NCI-H69 (cell line): ENCODE results near the gene VAV3.

ENCODE experiments used
- DNase-seq: peaks from one replicate; lab custom pipeline; 2025; lab: John Stamatoyannopoulos, UW

Gene VAV3

DNA sequence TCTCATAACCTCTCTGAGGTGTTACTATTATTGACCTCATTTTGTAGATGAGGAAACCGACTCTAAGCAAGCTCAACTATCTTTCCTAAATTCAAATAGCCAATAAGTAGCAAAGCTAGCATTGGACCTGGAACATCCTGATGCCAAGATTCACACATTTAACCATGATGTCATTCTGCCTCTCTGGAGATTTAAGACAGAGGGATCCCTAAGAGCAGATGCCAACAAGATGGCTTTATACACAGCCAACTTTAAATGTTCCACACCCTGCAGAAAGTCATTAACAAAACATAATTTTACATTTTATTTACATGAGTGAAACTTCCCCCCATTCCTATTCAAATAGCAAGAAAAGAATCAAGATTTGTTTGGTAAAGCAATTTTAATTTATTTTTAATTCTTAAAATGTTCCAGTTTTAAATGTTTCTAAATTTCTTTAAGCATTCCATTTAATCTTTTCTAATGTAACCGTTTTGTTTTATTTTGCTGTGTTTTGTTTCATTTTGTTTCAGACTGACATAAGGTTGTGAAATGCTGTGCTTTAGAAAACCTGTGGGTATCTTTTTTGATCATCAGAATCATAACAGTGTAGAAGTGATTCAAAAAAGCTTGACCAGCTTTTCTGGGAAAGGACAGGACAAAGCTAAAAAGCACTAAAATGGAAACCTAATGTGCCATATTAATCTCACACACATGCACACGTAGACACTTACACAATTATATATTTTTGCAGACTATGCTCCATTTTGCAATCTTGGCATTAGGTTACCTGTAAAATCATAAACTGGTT lies 7.6 kb upstream of the VAV3 start:
- DNase-seq, result peak; percentile 27

DNA sequence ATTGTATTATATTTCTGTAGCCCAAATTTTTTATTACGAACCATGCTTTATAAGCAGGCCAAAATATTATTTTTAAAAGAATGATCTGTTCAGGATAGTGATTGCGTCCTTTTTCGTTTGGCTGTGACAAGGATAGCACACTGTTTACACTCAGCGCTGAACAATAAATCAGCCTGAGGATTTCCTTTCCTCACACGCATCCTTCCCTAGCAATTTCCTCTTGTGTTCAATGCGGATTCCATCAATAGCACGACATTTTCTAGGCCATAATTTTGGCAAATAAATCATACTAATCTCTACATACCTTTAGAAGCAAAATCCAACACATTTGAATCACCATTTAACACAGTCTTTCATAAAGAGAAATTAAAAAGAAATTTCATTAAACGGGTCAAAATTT lies 1.6 kb upstream of the VAV3 start:
- no peak for DNase-seq

DNA sequence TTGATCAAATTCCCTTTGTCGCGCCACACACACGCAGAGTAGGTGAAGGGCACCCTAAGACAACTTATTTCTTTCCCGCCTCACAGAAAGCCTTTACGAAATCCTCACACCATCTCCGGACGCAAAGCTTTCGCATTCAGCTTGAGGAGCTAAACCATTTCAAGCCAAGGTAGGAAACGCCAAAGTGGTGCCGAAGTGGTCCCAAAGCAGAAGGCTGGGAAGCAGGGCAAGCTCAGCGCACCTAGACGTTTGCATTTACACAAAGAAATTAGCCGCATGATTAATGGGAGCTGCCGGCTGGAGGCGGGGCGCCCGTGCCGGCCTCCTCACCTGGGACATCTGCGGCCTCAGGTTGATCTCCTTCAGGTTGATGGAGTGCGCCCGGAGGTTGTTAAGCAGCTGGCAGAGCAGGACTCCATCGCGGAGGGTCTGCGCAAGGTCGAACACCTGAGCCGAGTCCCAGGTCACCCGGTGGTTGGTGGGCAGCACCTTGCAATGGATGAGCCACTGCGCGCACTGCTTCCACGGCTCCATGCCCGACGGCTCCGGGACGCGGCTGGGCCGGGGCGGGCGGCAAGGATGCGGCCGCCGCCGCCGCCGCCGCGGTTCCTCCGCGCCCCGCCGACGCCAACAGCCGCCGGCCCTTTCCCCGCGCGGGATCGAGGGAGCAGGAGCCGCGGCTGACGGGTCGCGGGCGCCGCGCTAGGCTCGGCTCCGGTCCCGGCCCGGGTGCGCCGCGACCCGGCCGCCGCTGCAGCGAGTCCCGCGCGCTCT lies 457 bp downstream of the VAV3 start:
- peak; percentile 88 for DNase-seq

DNA sequence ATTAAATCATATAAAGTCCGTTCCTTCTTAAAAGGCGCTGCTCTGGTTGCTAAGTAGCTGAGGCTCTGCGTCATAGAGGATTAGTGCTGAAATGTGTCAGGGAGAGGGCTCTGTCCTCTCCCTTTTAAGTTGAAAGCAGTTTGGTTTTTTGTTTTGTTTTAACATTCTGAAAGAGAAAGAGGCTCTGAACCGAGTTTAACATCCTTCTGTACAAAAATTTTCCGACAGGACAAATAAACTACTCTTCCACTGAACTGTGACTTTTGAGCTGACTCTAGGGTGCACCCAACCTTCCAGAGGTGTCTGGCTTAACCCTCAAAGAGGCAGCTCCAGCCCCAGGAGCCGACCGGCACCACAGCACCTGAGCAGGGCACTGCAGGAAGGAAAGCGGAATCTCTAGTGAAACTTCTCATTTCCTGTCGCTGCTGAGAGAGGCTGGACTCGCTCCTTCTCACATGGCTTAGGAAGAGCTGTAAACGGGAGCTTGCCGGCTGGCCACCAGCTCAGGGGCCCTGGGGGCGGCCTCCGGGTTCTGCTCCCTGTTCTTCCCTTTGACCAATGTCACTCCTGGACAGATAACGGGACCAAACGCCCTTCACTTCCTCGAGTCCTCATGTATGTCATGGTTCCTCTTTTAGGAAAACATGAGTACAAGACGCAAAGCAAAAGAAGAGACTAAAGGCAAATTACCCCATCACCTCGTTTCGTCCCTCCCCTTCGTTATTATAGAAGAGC lies 1.2 kb downstream of the VAV3 start:
- DNase-seq, result peak; percentile 72

DNA sequence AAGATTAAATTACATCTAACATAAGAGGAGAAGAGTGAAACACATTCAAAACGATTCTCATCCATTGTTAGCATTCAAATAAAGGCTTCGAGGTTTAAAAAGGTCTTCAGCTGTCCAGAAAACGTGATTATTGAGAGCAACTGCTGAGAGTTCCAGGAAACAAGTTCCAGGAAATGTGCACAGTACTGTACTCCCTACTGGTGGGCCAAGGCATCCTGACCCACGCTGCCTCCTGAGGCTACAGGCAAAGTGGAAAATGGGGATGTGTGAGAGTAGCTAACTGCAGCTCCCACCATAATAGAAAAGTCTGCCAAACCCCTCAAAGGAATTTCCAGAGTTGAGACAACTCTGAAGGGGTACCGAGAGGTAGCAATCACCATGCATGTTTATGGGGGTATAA lies 2.0 kb downstream of the VAV3 start:
- DNase-seq, result peak; percentile 93

DNA sequence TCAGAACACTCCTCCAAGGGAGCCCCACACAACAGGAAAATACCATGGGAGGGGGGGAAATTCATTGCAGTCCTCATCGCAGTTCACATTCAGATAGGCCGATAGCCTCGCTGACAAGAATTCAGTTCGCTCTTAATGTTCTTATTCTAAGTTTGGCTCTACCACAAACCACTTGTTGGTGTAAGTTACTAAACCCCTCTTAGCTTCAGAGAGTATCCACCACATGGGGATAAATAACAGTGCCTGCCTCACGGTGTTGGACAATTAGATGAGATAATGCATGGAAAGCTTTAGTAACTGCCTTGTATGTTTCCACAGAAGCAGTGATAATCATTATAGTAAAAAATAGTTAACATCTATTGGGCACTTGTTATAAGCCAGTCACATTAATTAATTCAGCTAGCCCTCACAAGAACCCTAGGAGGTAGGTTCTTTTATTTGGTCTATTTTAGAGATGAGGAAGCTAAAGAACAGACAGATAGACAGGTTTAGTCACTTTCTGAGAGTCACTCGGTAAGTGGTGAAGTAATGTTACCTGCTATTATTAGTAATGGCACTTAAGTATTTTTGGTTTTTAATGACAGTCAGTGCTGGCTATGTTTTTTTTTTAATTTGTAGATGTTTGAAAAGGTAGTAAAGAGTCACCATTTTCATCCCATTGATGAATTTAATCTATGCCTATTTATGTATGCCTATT lies 10.1 kb downstream of the VAV3 start:
- no peak for DNase-seq

DNA sequence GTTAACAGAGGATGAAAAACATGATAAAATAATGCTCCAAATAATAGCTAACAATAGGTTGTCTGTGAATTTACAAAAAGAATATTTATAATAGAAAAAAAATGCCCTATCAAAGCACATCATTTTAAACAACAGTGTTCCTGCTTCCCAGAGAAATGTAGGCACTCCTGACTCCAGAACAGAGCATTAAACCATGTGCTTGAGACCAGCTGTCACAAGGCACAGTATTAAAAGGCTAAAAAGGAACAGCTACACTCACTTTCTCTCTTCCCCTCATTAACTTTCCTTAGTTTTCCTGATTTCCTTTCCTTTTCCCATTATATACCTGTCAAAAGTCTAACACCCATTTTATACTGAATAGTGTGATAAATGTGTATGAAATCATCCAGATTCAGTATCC lies 10.9 kb downstream of the VAV3 start:
- peak; percentile 63 for DNase-seq

DNA sequence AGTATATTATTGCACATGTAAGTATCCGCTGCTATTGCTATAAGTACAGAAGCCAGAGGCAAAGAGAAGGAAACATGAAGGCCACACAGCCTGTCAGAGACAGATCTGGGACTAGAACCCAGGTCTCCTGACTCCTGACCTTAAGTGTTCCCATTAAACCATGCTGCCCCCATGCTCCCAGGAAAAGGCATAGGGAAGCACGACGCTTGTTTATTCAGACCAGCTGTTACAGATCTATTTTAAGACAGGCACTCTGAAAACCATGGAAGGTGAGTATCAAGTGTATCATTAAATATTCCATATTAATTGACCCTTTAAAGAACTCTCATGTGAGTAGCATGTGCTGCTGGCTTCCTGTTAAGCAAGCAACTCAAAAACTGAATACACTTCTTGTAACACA lies 11.4 kb downstream of the VAV3 start:
- peak; percentile 85 for DNase-seq

DNA sequence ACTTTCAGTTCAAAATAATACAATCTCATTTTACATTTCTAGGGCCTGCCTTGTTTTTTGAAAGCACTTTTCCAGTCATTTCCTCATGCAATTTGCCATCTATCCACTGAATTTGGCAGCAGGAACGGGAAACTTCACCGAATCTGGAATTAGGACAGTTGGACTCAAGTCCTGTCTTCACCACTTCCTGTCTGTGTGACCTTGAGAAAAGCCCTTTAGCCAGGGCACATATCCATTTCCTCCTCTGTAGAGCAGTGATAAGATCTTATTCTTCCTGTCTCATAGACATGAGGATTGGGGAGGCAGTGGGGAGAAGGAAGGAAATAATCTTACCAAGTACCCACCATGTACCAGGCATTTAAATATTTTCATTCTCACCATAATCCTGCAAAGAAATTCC lies 12.0 kb downstream of the VAV3 start:
- DNase-seq, result peak; percentile 44

DNA sequence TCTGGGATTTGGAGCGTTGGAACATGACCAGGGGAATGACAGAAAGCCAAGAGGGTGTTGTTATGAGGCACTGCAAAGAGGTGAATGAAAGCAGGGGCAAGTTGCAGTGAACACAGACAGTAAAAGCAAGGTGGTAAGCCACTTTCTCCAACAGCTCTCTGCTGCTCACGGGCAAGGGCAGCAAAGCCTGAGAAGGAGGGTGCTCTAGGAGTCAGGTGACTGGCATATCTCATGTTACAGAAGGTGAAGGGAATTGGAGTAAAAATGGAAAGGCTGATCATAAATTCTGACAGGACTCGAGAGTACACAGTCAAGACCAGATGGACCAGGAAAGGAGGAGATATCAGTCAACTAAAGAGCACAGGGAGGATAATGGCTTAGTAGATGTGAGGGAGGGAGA lies 14.5 kb downstream of the VAV3 start:
- peak; percentile 76 for DNase-seq

DNA sequence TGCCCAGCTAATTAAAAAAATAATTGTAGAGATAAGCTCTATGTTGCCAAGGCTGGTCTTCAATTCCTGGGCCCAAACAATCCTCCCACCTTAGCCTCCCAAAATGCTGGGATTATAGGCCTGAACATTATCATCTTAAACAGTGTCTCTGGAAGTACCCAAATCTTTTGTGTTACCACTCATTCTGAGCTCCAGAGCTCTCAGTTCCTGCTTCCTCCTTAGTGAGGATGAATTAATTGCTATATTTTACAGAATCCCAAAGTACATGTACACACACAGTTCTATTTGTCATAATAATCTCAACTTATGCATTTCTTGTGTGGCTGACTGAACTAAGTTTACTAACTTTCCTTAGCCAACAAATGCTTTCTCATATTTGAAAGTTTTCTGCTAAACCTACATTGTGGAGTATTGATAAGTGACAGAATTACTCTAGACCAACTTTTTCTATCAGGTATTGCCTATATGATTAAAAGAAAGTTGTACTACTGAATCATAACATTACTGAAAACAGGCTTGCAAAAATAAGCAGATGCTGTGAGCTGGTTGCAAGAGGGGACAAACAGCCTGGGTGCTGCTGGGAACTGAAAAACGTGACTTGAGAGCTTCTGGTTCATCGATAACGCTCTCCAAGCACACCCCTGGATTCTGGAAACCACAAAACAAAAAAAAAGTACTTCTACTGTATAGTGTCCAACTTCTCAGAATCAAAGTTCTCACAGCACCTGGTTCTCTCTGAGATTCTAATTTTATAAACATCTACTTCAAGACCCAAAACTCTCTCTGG lies 15.3 kb downstream of the VAV3 start:
- no peak for DNase-seq

DNA sequence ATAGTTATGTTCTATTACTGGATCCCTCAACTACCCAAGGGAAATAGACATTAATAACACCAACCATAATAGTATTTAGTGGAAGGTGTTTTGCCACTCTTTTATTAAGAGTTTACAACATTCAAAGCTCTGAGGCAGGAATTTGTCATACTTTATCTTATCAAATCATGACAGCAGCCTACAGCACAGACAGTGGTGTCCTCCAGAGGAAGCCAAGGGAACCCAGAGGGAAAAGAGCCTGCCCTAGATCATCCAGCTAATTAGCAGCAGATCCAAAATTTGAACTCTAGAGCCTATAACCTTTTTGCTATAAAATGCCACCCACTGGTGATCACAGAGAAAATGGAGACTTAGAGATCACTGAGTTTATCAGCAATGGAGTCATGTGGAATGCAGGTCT lies 18.2 kb downstream of the VAV3 start:
- DNase-seq, result no peak

DNA sequence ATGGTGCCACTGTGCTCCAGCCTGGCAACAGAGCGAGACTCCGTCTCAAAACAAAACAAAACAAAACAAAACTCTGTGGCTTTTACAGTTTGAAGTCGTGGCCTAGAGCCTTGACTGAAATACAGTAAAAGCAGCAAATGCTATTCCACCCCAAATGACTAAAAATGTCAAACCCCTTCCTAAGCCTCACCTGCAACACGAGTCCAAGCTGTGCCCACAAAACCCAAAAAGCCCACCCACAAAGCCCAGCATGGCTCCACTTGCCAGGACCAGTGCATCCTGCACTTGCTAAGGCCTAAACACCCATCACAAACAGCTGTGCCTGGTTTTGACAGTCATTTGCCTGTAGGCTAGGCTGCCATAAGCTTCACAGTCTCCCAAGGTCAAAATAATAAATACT lies 21.3 kb downstream of the VAV3 start:
- DNase-seq, result peak; percentile 26

DNA sequence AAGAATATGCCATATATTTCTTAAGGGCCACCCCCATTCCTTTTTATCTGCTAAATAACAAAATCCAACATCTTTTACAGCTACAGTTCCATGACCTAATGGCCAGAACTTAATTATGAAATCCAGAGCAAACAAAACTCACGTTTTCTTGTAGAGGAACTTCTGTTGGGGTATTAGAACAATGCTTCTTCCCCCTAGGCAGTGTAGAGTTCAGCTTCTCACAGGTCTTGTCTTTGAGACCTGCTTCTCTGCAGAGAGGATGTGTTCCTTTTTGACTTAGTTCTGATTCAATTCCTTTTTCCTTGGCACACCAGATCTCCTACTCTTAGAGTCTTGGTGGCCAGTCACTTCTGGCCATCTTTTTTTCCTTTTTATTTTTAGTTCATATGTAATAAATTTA lies 22.2 kb downstream of the VAV3 start:
- no peak for DNase-seq

DNA sequence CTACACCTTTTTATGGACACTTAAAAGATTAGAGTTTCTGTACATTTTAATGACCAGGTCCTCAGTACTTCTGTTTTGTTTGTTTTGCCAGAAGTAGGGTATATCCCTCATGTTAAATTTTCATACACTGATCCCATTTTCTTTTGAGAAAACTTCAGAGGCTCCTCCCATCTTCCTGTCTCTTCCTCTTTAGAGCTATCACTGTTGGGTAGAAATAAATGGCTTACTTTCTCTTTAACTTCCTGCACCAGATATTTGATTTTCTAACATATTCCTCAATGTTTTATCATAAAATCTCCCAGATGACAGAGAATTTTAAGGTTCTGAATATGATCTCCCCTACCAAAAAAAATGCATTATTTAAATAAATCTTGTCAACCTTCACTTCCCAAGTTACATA lies 23.4 kb downstream of the VAV3 start:
- DNase-seq, result no peak

DNA sequence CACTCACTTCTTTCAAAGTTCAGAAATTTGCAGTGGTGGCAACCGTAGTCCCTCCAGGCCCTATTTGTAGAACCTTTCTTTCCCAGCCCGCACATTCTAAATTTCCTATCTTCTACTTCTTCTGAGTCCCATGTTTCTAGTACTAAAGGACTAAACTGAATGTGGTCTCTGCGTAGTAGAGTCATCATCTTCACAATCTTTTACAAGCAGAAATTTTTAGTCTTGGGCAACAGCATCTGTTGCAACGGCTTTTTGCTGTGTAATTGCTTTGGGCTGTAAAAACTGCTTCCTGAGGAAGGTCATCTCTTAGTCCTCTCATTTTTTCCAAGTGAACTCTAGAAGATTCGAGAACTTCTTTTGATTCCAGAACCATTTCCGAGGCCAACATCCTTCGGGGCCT lies 23.9 kb downstream of the VAV3 start:
- DNase-seq, result no peak

DNA sequence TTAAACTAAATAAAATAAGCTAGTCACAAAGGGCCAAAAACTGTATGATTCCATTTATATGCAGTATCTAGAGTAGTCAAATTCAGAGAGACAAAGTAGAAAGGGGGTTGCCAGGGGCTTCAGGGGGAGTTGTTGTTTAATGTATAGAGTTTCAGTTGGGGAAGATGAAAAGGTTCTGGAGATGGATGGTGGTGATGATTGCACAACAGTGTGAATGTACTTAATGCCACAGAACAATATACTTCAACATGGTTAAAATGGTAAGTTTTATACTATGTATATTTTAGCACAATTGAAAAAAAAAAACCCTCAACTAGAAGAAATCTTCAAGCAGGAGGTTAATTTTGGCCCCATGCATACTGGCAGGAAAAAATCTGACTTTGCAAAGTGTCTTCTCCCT lies 24.3 kb downstream of the VAV3 start:
- no peak for DNase-seq

DNA sequence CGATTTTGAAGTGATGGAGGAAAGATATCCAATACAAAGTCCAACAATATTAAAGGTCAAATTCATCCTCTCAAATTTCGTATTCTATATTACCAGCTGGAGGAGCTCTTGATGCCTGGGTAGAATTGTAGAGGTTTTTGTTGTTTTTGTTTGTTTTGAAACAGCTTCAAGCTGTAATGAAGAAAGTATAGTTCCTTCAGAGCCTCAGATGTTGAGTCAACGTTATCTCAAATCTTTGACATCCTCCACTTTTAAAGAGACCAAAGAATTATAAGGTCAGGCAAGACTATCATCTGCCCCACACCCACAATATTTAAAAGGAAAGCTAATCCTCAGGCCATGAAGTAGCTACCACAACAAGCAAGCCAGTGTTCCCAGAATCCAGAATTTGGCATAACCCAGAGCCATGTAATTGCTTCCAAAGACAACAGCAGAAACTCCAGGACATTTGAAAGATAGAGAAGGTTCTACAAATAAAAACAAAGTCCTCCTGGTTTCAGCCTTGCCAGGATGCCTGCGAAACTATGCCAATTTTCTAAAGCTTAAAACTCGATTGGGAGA lies 24.9 kb downstream of the VAV3 start:
- no peak for DNase-seq

DNA sequence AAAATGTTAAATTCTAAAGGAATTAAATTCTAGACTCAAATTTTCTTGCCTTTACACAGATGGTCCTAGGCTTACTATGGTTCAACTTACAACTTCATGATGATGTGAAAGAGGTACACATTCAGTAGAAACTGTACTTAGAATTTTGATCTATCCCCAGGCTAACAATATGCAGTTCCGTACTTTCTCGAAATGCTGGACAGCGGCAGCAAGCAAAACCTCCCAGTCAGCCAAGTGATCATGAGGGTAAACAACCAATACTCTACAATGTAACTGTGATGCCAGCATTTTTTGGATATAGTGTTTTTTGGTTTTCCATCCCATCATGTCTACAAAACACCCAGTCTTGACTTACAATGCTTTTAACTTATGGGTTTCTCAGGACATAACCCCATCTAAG lies 25.7 kb downstream of the VAV3 start:
- no peak for DNase-seq

DNA sequence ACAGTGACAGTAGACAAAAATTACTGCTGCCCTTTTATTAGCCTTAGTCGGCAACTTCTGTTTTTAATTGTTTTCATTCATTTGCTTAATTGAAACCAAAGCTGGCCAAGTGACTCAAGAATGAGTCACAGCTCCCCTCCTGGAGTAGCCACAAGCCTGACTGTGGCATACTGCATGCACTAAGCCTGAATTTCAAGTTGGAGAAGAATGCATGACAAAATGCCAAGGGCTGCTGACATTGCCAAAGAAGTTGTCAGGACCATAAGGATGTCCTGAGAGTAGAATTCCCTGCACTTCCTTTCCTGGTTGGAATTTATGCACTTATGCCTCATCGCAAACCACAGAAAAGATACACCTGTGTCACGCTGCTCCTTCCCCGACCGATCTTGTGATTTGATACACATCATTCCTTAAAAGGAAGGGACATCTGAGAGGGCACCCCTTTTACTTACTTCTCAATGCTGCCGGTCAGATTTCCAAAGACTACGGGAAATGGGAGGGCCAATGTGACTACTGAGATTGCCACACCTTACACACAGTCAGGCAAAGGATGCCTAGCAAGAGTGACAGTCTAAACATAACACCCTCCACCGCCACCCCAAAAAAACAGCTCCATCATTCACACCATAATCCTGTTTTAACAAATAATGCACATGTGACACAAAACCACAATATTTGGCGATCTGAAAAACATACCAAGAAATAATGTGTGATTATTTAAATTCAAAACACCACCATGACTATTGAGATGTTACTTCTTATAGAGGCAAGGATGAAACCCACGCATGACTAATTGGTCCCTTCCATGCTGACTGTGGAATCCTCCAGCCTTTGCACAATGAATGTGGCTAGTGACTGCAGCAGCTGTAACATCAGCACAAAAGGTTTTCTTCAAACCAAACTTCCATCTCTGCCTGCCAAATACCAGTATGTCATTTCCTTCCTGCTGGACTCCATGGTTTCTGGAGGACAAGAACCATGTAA lies 28.2 kb downstream of the VAV3 start:
- DNase-seq, result peak; percentile 74
